HepG2 (cell line): ENCODE results near the gene BTBD1.

ENCODE experiments used
- CBFB ChIP-seq: sonication (generic); formaldehyde crosslinking; IDR thresholded peaks from 2 replicates; pipeline ENCODE4 v1.4.0; 2020; ENCODE audit warnings: missing genetic modification reagents
- CEBPB ChIP-seq: IDR thresholded peaks from 2 replicates; pipeline ENCODE4 v1.6.1; 2011; ENCODE audit warnings: low read depth, low read length, improper control_type of control experiment, borderline replicate concordance
- DPF2 ChIP-seq: sonication (generic); formaldehyde crosslinking; IDR thresholded peaks from 2 replicates; pipeline ENCODE4 v1.4.0; 2020; ENCODE audit warnings: mild to moderate bottlenecking, low read depth, missing genetic modification reagents, borderline replicate concordance
- PHF8 ChIP-seq: sonication (generic); formaldehyde crosslinking; IDR thresholded peaks from 2 replicates; pipeline ENCODE4 v1.5.0; 2020; ENCODE audit warnings: missing genetic modification reagents
- RFX5 ChIP-seq: IDR thresholded peaks from 2 replicates; pipeline ENCODE4 v1.6.1; 2011; ENCODE audit warnings: low read depth, low read length, improper control_type of control experiment
- YY1 ChIP-seq: IDR thresholded peaks from 2 replicates; pipeline ENCODE4 v1.6.1; 2011; ENCODE audit warnings: low read length, low read depth, moderate library complexity, mild to moderate bottlenecking; ENCODE audit not compliant: insufficient read depth, insufficient replicate concordance
- ZBTB8A ChIP-seq: sonication (generic); formaldehyde crosslinking; IDR thresholded peaks from 2 replicates; pipeline ENCODE4 v1.4.0; 2020; ENCODE audit warnings: mild to moderate bottlenecking, low read depth, missing genetic modification reagents, borderline replicate concordance
- ZNF558 ChIP-seq: sonication (generic); formaldehyde crosslinking; IDR thresholded peaks from 2 replicates; pipeline ENCODE4 v1.9.0; 2022; ENCODE audit warnings: mild to moderate bottlenecking, missing genetic modification reagents, borderline replicate concordance
- TF ChIP-seq, protein P1 (sequence below): sonication (generic); formaldehyde crosslinking; IDR thresholded peaks from 2 replicates; pipeline ENCODE4 v1.4.0; 2020; ENCODE audit warnings: missing genetic modification reagents
- TF ChIP-seq, protein P2 (sequence below): sonication (generic); formaldehyde crosslinking; IDR thresholded peaks from 2 replicates; pipeline ENCODE4 v1.5.0; 2020; ENCODE audit warnings: mild to moderate bottlenecking, missing genetic modification reagents, moderate library complexity

DNA sequence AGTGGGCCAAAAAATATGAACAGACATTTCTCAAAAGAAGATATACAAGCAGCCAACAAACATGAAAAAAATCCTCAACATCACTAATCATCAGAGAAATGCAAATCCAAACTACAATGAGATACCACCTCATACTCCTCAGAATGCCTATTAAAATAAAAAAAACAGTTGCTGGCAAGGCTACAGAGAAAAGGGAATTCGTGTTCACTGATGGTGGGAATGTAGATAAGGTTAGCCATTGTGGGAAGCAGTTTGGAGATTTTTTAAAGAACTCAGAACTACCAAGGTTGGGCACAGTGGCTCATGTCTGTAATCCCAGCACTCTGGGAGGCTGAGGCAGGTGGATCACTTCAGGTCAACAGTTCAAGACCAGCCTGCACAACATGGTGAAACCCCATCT lies 27.8 kb downstream of the BTBD1 start:
- TF ChIP-seq, protein P1, sequence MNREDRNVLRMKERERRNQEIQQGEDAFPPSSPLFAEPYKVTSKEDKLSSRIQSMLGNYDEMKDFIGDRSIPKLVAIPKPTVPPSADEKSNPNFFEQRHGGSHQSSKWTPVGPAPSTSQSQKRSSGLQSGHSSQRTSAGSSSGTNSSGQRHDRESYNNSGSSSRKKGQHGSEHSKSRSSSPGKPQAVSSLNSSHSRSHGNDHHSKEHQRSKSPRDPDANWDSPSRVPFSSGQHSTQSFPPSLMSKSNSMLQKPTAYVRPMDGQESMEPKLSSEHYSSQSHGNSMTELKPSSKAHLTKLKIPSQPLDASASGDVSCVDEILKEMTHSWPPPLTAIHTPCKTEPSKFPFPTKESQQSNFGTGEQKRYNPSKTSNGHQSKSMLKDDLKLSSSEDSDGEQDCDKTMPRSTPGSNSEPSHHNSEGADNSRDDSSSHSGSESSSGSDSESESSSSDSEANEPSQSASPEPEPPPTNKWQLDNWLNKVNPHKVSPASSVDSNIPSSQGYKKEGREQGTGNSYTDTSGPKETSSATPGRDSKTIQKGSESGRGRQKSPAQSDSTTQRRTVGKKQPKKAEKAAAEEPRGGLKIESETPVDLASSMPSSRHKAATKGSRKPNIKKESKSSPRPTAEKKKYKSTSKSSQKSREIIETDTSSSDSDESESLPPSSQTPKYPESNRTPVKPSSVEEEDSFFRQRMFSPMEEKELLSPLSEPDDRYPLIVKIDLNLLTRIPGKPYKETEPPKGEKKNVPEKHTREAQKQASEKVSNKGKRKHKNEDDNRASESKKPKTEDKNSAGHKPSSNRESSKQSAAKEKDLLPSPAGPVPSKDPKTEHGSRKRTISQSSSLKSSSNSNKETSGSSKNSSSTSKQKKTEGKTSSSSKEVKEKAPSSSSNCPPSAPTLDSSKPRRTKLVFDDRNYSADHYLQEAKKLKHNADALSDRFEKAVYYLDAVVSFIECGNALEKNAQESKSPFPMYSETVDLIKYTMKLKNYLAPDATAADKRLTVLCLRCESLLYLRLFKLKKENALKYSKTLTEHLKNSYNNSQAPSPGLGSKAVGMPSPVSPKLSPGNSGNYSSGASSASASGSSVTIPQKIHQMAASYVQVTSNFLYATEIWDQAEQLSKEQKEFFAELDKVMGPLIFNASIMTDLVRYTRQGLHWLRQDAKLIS: no peak
- TF ChIP-seq, protein P2, sequence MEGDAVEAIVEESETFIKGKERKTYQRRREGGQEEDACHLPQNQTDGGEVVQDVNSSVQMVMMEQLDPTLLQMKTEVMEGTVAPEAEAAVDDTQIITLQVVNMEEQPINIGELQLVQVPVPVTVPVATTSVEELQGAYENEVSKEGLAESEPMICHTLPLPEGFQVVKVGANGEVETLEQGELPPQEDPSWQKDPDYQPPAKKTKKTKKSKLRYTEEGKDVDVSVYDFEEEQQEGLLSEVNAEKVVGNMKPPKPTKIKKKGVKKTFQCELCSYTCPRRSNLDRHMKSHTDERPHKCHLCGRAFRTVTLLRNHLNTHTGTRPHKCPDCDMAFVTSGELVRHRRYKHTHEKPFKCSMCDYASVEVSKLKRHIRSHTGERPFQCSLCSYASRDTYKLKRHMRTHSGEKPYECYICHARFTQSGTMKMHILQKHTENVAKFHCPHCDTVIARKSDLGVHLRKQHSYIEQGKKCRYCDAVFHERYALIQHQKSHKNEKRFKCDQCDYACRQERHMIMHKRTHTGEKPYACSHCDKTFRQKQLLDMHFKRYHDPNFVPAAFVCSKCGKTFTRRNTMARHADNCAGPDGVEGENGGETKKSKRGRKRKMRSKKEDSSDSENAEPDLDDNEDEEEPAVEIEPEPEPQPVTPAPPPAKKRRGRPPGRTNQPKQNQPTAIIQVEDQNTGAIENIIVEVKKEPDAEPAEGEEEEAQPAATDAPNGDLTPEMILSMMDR (CRISPR knock-in tag): no peak
- TF ChIP-seq PHF8: no peak
- no peak for TF ChIP-seq CEBPB
- no peak for TF ChIP-seq DPF2 (CRISPR knock-in tag)
- TF ChIP-seq CBFB (CRISPR knock-in tag): no peak
- TF ChIP-seq YY1: no peak
- no peak for TF ChIP-seq ZBTB8A
- no peak for TF ChIP-seq RFX5
- no peak for TF ChIP-seq ZNF558 (CRISPR knock-in tag)
